Keratinocyte (primary cell): ENCODE data around the gene INSYN1. TPM values are rescaled to one million over a fixed set of nuclear protein-coding genes. Genes with fewer than 3 reads are reported as not detected.
"Not testable (repeated sequence)": the region's sequence is repeated elsewhere in the genome, so short reads cannot be mapped to it uniquely, and the experiment has no call there.

ENCODE experiments used
- DNase-seq: peaks from one replicate; pipeline ENCODE4 v3.0.0-alpha.2; 2011; ENCODE audit warnings: low read depth, missing footprints, low spot score
- FAIRE-seq: peaks from 2 replicates; lab custom pipeline; 2011; peaks lifted over from hg19 to GRCh38; lab: Jason Lieb, UNC
- H2AFZ ChIP-seq: 2 replicates; pipeline ENCODE4 v1.6.0; 2012; ENCODE audit warnings: low read length, control low read depth, inconsistent platforms; ENCODE audit not compliant: control insufficient read depth
- H3K27ac ChIP-seq: 2 replicates; pipeline ENCODE4 v1.5.1; 2011; ENCODE audit warnings: low read length; ENCODE audit not compliant: control insufficient read depth, insufficient read depth
- H3K27me3 ChIP-seq: 3 replicates; pipeline ENCODE4 v1.6.0; 2011; ENCODE audit warnings: low read length; ENCODE audit not compliant: control insufficient read depth, insufficient read depth; ENCODE audit errors: extremely low read depth
- H3K36me3 ChIP-seq, 2 experiments: 2 replicates in 1 of 2; 3 replicates in 1 of 2; pipeline ENCODE4 v1.5.1; 2011; ENCODE audit warnings: low read length in 2 of 2, mild to moderate bottlenecking in 1 of 2; ENCODE audit not compliant: control insufficient read depth in 2 of 2, insufficient read depth in 2 of 2; ENCODE audit errors: extremely low read depth in 1 of 2
- H3K4me1 ChIP-seq: 3 replicates; pipeline ENCODE4 v1.5.1; 2011; ENCODE audit warnings: low read length; ENCODE audit not compliant: control insufficient read depth, insufficient read depth; ENCODE audit errors: extremely low read depth
- H3K4me2 ChIP-seq: 3 replicates; pipeline ENCODE4 v1.6.0; 2011; ENCODE audit warnings: low read depth, low read length; ENCODE audit not compliant: control insufficient read depth, insufficient read depth; ENCODE audit errors: extremely low read depth
- H3K4me3 ChIP-seq, 3 experiments: fragments of 200-600 bp in 1 of 3; sonication (generic) in 1 of 3; 2 replicates in 2 of 3; 3 replicates in 1 of 3; pipeline ENCODE4 v1.5.1; 2011 to 2016; ENCODE audit warnings: low read length in 3 of 3, mild to moderate bottlenecking in 3 of 3, control low read depth in 2 of 3, inconsistent platforms in 1 of 3, low read depth in 1 of 3, mixed read lengths in 1 of 3, mixed run types in 1 of 3, moderate library complexity in 1 of 3; ENCODE audit not compliant: control insufficient read depth in 2 of 3, insufficient read depth in 2 of 3; ENCODE audit errors: extremely low read depth in 1 of 3
- H3K79me2 ChIP-seq: 2 replicates; pipeline ENCODE4 v1.6.0; 2012; ENCODE audit warnings: low read length; ENCODE audit not compliant: control insufficient read depth, insufficient read depth
- H3K9ac ChIP-seq: 3 replicates; pipeline ENCODE4 v1.6.0; 2011; ENCODE audit warnings: low read length; ENCODE audit not compliant: control insufficient read depth, insufficient read depth; ENCODE audit errors: extremely low read depth
- H3K9me1 ChIP-seq: 3 replicates; pipeline ENCODE4 v1.6.0; 2011; ENCODE audit warnings: low read length; ENCODE audit not compliant: control insufficient read depth, insufficient read depth; ENCODE audit errors: extremely low read depth
- H3K9me3 ChIP-seq: 2 replicates; pipeline ENCODE4 v1.5.1; 2012; ENCODE audit warnings: low read depth, low read length; ENCODE audit not compliant: control insufficient read depth
- H4K20me1 ChIP-seq: 3 replicates; pipeline ENCODE4 v1.6.0; 2011; ENCODE audit warnings: low read length; ENCODE audit not compliant: control insufficient read depth, insufficient read depth; ENCODE audit errors: extremely low read depth
- EZH2 ChIP-seq: IDR thresholded peaks from one replicate; pipeline ENCODE4 v1.6.1; 2012; ENCODE audit warnings: inconsistent platforms, mild to moderate bottlenecking, low read length, moderate library complexity
- dilution Hi-C: fragments of 300-500 bp; cut with MboI; formaldehyde crosslinking; loops from one replicate; pipeline ENCODE4 v1.7.0; 2020; ENCODE audit warnings: low sequenced_read_pairs; ENCODE audit not compliant: extremely low pct_ligation_motif_present
- polyA plus RNA-seq, 5 experiments: library from polyadenylated mRNA; depleted of rRNA in 3 of 5; stranded (reverse) in 3 of 5; stranded (forward) in 1 of 5; unstranded in 1 of 5; fragments of >200 nt; gene quantifications; 1 replicate in 1 of 5; 2 replicates in 3 of 5; 3 replicates in 1 of 5; pipeline versions ENCODE4 v1.2.1 to v1.2.3, GENCODE V29; 2011 to 2012; ENCODE audit warnings: missing spikeins in 2 of 5, low read depth in 1 of 5, low replicate concordance in 1 of 5
- TF ChIP-seq, protein P1 (sequence below), 3 experiments: IDR thresholded peaks in 1 of 3; conservative IDR thresholded peaks in 1 of 3; optimal IDR thresholded peaks in 1 of 3; 2 replicates in 2 of 3; 3 replicates in 1 of 3; pipeline versions ENCODE3 to v1.5.1; 2011; ENCODE audit warnings: low read length in 3 of 3, mild to moderate bottlenecking in 3 of 3, moderate library complexity in 2 of 3, control low read depth in 1 of 3, inconsistent platforms in 1 of 3; ENCODE audit not compliant: insufficient read depth in 2 of 3; ENCODE audit errors: extremely low read depth in 1 of 3

INSYN1 gene
- polyA plus RNA-seq, 1 donor (not counting 4 experiments of a cell fraction or from before 2014, with no cell fraction given) = 0.47 TPM

DNA sequence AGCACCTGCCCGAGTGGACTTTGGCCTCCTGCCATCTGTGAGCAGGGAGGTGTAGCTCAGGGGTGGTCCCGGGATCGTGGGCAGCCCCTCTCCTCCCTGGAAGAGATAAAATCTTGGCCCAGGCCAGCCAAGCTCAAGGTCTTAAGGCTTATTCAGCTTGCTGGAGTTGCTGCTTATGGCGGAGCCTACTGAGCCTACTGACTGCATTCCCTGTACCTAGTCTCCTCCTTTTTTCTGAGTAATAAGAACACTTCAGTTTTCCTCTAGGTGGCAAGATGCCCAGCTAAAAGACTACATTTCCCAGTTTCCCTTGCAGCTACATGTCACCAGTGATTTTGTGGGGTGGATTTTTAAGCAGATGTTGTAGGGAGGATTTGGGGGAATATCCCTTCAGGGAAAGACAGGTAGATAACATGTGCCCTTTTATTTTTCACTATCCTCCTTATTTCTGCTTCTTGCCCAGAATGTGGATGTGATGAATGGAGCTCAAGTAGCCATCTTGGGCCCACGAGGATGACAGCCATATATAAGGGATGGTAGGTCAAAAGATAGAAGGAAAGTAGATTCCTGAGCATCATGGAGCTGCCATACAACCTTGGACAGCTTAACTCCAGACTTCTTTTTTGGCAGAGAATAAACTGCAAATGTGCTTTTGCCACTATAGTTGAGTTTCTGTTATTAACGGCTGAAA is 41.4 kb upstream of the INSYN1 start:
- H3K36me3 ChIP-seq = no peaks in the 10 kb centered on the region
- no peak overlapping the region for H3K9ac ChIP-seq
- TF ChIP-seq, protein P1, sequence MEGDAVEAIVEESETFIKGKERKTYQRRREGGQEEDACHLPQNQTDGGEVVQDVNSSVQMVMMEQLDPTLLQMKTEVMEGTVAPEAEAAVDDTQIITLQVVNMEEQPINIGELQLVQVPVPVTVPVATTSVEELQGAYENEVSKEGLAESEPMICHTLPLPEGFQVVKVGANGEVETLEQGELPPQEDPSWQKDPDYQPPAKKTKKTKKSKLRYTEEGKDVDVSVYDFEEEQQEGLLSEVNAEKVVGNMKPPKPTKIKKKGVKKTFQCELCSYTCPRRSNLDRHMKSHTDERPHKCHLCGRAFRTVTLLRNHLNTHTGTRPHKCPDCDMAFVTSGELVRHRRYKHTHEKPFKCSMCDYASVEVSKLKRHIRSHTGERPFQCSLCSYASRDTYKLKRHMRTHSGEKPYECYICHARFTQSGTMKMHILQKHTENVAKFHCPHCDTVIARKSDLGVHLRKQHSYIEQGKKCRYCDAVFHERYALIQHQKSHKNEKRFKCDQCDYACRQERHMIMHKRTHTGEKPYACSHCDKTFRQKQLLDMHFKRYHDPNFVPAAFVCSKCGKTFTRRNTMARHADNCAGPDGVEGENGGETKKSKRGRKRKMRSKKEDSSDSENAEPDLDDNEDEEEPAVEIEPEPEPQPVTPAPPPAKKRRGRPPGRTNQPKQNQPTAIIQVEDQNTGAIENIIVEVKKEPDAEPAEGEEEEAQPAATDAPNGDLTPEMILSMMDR (optimal IDR thresholded peaks at IDR 0.05 in 1 of 3, IDR thresholded peaks at IDR 0.05 in 1 of 3, conservative IDR thresholded peaks at IDR 0.05 in 1 of 3; ENCODE audit: extremely low read depth in 1 of 3, insufficient read depth in 2 of 3, low read length in 3 of 3) = no peak
- TF ChIP-seq EZH2 = no peak
- dilution Hi-C loops = no loop called here
- no peaks in the 10 kb centered on the region for H3K9me1 ChIP-seq
- H3K9me3 ChIP-seq = no peaks in the 10 kb centered on the region
- H3K27me3 ChIP-seq = peaks cover 6% of the 10 kb centered on the region
- no peak overlapping the region for H3K4me3 ChIP-seq
- DNase-seq (no peak), FAIRE-seq (no peak)
- no peaks in the 10 kb centered on the region for H3K79me2 ChIP-seq
- H4K20me1 ChIP-seq = peaks cover 2% of the 10 kb centered on the region
- H3K4me1 ChIP-seq = peaks cover 4% of the 10 kb centered on the region
- no peak overlapping the region for H2AFZ ChIP-seq
- no peak overlapping the region for H3K27ac ChIP-seq
- H3K4me2 ChIP-seq = no peak overlapping the region

DNA sequence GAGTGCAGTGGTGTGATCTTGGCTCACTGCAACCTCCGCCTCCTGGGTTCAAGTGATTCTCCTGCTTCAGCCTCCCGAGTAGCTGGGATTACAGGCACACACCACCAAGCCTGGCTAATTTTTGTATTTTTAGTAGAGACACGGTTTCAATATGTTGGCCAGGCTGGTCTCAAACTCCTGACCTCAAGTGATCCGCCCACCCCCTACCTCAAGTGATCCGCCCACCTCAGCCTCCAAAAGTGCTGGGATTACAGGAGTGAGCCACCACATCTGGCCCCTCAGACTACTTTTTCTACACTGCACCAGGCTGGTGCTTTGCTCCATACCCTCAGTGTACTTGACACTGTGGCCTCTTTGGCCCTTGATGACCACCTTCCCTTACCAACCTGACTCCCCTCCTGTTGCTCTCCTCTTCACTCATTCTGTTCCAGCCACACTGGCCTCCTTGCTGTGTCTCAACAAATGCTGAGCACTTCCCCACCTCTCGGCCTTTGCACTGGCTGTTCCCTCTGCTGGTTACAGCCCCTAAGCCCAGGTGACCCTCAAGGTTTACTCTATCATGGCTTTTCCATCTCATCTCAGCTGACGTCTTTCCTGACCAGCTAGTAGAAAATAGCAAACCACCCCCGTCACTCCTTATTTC is 39.9 kb upstream of the INSYN1 start:
- H3K9ac ChIP-seq, DNase-seq, H3K27me3 ChIP-seq, H4K20me1 ChIP-seq, H3K9me3 ChIP-seq, H3K9me1 ChIP-seq, H3K4me2 ChIP-seq, H3K27ac ChIP-seq, H3K4me1 ChIP-seq, H3K79me2 ChIP-seq, H3K4me3 ChIP-seq, dilution Hi-C loops, FAIRE-seq, H2AFZ ChIP-seq, H3K36me3 ChIP-seq: not testable (repeated sequence)
